ENCODE data around the gene NDUFS6.

The NDUFS6 gene

DNA sequence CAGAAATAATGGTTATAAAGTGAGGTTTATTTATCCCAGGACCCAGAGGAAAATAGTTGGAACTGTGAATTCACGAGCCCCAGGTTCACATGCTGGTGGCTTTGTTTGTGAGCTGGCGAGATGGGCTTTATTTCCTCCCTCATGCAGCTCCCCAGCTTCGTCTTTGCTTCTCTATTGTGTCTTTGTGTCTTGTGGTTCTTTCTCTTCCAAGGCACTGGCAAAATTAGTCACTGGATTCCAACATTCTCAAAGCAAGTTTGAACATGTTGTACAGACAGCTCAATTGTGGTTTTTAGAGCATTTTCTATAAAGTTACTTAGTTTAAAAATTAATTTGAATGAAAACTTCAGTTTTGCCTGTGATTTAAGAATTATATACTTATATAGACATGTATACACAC is 7.2 kb downstream of the NDUFS6 start:
- no peak for DNase-seq
- Histone ChIP-seq H3K14ac (ENCODE audit: low read length) (no peak overlapping the region), H2BK5ac (ENCODE audit: low read depth, low read length, poor library complexity) (no peak overlapping the region), H3K36me3 (ENCODE audit: control insufficient read depth in 1 of 2, insufficient read depth in 2 of 2, low read length in 2 of 2) (peaks cover 56 to 64% of the 10 kb centered on the region in 2 experiments), H3K4ac (ENCODE audit: low read depth, low read length) (no peak overlapping the region), H3K27me3 (ENCODE audit: insufficient read depth, low read length) (no peaks in the 10 kb centered on the region), H4K8ac (ENCODE audit: low read depth, low read length) (no peak overlapping the region), H3K9me3 (ENCODE audit: insufficient read depth, low read depth, low read length) (peaks cover 4% of the 10 kb centered on the region), H3K4me1 (ENCODE audit: control insufficient read depth in 1 of 2, insufficient read depth in 2 of 2, low read length in 2 of 2) (peaks cover 0 to 4% of the 10 kb centered on the region in 2 experiments), H3K4me2 (ENCODE audit: low read length) (no peak overlapping the region), H3K79me1 (ENCODE audit: low read length) (no peaks in the 10 kb centered on the region), H2BK12ac (ENCODE audit: low read length) (no peak overlapping the region), H3K27ac (ENCODE audit: low read depth, low read length) (peak overlapping the region; percentile 18), H2AK5ac (ENCODE audit: low read length) (no peak overlapping the region), H3K9ac (ENCODE audit: low read length) (no peak overlapping the region), H3K79me2 (ENCODE audit: control insufficient read depth, insufficient read depth, low read length, poor library complexity) (peaks cover 2% of the 10 kb centered on the region), H3K18ac (ENCODE audit: low read length) (no peak overlapping the region), H2BK120ac (ENCODE audit: insufficient read depth, low read length, poor library complexity) (no peak overlapping the region), H3K23ac (ENCODE audit: low read length) (no peak overlapping the region), H3K4me3 (ENCODE audit: low read depth, low read length) (no peak overlapping the region), H4K91ac (ENCODE audit: low read depth, low read length) (no peak overlapping the region), H2AFZ (ENCODE audit: insufficient read depth, low read length, poor library complexity) (no peak overlapping the region), H4K12ac (ENCODE audit: low read depth, low read length) (no peak overlapping the region)
- no CpG with 5 or more reads among the region's 3 CpGs for whole genome bisulfite sequencing (ENCODE audit: extremely low coverage, insufficient coverage, insufficient read length)

DNA sequence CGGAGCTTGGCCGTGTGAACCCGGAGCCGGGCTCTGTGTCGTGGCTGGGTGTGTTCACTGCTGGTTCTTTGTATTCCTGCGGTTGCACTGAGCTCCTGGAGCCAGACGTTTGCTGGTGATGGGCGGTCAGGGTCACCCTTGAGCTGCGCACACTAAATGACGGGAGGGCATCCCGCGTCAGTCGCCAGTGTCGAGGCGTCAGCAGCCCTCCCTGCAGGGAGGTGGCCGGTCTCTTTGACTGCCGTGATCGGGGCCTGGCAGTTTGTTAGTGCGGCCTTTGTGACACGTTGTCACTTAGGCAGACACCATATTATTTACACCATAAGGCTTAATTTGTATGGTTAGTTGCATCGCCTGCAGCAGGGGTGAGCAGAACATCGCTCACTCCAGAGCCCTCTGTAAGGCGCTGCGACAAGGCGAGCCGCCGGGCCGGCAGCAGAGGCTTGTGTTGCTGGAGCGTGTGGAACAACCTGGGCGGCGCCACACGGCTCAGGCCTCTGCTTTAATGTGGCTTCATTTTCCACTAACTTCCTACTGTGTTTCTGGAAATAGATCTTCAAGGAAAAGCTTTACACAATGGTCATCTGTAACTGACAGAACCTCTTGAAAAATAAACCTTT is 8.3 kb downstream of the NDUFS6 start:
- Histone ChIP-seq H3K4ac (ENCODE audit: low read depth, low read length) (peak overlapping the region; percentile 63), H4K91ac (ENCODE audit: low read depth, low read length) (peak overlapping the region; percentile 32), H2BK12ac (ENCODE audit: low read length) (peak overlapping the region; percentile 2), H3K9ac (ENCODE audit: low read length) (no peak overlapping the region), H3K14ac (ENCODE audit: low read length) (peak overlapping the region; percentile 29), H3K23ac (ENCODE audit: low read length) (no peak overlapping the region), H2BK5ac (ENCODE audit: low read depth, low read length, poor library complexity) (no peak overlapping the region), H3K4me2 (ENCODE audit: low read length) (no peak overlapping the region), H3K36me3 (ENCODE audit: control insufficient read depth in 1 of 2, insufficient read depth in 2 of 2, low read length in 2 of 2) (peaks cover 55 to 64% of the 10 kb centered on the region in 2 experiments), H4K8ac (ENCODE audit: low read depth, low read length) (no peak overlapping the region), H2AFZ (ENCODE audit: insufficient read depth, low read length, poor library complexity) (no peak overlapping the region), H3K9me3 (ENCODE audit: insufficient read depth, low read depth, low read length) (peaks cover 2% of the 10 kb centered on the region), H3K79me1 (ENCODE audit: low read length) (no peaks in the 10 kb centered on the region), H4K12ac (ENCODE audit: low read depth, low read length) (peak overlapping the region; percentile 72), H3K18ac (ENCODE audit: low read length) (no peak overlapping the region), H2AK5ac (ENCODE audit: low read length) (no peak overlapping the region), H3K4me1 (ENCODE audit: control insufficient read depth in 1 of 2, insufficient read depth in 2 of 2, low read length in 2 of 2) (peaks cover 0 to 4% of the 10 kb centered on the region in 2 experiments), H3K27me3 (ENCODE audit: insufficient read depth, low read length) (no peaks in the 10 kb centered on the region), H2BK120ac (ENCODE audit: insufficient read depth, low read length, poor library complexity) (peak overlapping the region; percentile 55), H3K79me2 (ENCODE audit: control insufficient read depth, insufficient read depth, low read length, poor library complexity) (peaks cover 2% of the 10 kb centered on the region), H3K27ac (ENCODE audit: low read depth, low read length) (no peak overlapping the region), H3K4me3 (ENCODE audit: low read depth, low read length) (no peak overlapping the region)
- no peak for DNase-seq
- no CpG with 5 or more reads among the region's 32 CpGs for WGBS (ENCODE audit: extremely low coverage, insufficient coverage, insufficient read length)

DNA sequence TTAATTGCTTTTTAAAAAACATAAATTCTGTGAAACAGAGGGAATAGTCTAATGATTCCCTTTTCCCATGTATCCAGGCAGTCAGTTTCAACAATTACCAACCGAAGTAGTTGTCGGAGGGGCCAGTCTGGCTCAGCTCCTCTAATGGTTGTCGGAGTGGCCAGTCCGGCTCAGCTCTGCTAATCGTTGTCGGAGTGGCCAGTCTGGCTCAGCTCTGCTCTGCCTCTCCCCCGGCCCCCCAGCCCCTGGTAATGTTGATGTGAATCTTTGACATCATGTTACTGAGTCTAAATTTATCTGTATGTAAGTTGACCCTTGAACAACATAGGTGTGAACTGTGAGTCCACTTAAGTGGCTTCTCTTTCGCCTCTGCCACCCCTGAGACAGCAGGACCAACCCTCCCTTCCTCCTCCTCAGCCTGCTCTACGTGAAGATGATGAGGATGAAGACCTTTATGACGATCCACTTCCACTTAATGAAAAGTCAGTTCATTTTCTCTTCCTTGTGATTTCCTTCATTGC is 9.4 kb downstream of the NDUFS6 start:
- Histone ChIP-seq H4K12ac (ENCODE audit: low read depth, low read length) (no peak overlapping the region), H3K14ac (ENCODE audit: low read length) (no peak overlapping the region), H3K79me1 (ENCODE audit: low read length) (no peaks in the 10 kb centered on the region), H3K4me2 (ENCODE audit: low read length) (no peak overlapping the region), H2BK120ac (ENCODE audit: insufficient read depth, low read length, poor library complexity) (no peak overlapping the region), H3K9me3 (ENCODE audit: insufficient read depth, low read depth, low read length) (peaks cover 2% of the 10 kb centered on the region), H2BK5ac (ENCODE audit: low read depth, low read length, poor library complexity) (no peak overlapping the region), H3K27ac (ENCODE audit: low read depth, low read length) (no peak overlapping the region), H3K9ac (ENCODE audit: low read length) (no peak overlapping the region), H3K23ac (ENCODE audit: low read length) (no peak overlapping the region), H3K4ac (ENCODE audit: low read depth, low read length) (no peak overlapping the region), H3K79me2 (ENCODE audit: control insufficient read depth, insufficient read depth, low read length, poor library complexity) (peaks cover 2% of the 10 kb centered on the region), H2BK12ac (ENCODE audit: low read length) (no peak overlapping the region), H3K18ac (ENCODE audit: low read length) (no peak overlapping the region), H3K4me1 (ENCODE audit: control insufficient read depth in 1 of 2, insufficient read depth in 2 of 2, low read length in 2 of 2) (peaks cover 0 to 4% of the 10 kb centered on the region in 2 experiments), H3K36me3 (ENCODE audit: control insufficient read depth in 1 of 2, insufficient read depth in 2 of 2, low read length in 2 of 2) (peaks cover 57 to 63% of the 10 kb centered on the region in 2 experiments), H3K27me3 (ENCODE audit: insufficient read depth, low read length) (no peaks in the 10 kb centered on the region), H3K4me3 (ENCODE audit: low read depth, low read length) (no peak overlapping the region), H4K91ac (ENCODE audit: low read depth, low read length) (no peak overlapping the region), H4K8ac (ENCODE audit: low read depth, low read length) (no peak overlapping the region), H2AFZ (ENCODE audit: insufficient read depth, low read length, poor library complexity) (no peak overlapping the region), H2AK5ac (ENCODE audit: low read length) (no peak overlapping the region)
- WGBS (ENCODE audit: extremely low coverage, insufficient coverage, insufficient read length) = no CpG with 5 or more reads among the region's 10 CpGs
- no peak for DNase-seq

DNA sequence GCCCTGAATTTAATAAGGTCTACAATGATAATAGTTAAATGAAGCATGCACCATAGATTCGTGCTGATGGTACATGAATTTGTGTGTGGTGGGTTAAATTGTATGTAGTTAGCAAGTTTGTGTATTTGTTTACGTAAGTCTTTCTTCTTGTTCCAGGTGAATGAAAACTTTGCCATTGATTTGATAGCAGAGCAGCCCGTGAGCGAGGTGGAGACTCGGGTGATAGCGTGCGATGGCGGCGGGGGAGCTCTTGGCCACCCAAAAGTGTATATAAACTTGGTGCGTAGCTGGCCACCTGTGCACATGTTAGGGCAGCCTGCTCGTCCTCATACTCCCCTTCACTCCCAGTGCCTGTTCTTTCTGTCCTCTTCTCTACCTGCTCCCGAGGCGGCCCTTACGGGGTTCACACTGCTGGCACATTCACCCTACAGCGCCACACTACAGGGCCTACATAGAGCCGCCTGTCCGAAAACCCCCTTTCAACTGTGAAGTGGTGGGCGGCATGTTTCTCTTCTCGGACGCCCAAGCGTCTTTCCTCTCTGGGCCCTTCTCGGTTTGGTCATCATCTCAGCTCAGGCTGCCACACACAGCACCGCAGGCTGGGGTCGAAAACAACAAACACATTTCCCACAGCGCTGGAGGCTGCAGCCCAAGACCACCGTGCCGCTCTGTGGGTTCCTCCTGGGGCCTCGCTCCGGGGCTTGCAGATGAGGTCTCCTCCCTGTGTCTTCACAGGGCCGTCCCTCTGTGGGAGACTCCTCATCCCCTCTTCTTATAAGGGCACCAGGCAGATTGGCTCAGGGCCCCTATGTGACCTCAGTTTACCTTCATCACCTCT is 13.2 kb downstream of the NDUFS6 start:
- Histone ChIP-seq H2BK5ac (ENCODE audit: low read depth, low read length, poor library complexity) (no peak overlapping the region), H2BK120ac (ENCODE audit: insufficient read depth, low read length, poor library complexity) (no peak overlapping the region), H3K18ac (ENCODE audit: low read length) (no peak overlapping the region), H3K4me3 (ENCODE audit: low read depth, low read length) (no peak overlapping the region), H4K8ac (ENCODE audit: low read depth, low read length) (no peak overlapping the region), H3K27ac (ENCODE audit: low read depth, low read length) (no peak overlapping the region), H3K9ac (ENCODE audit: low read length) (no peak overlapping the region), H4K12ac (ENCODE audit: low read depth, low read length) (no peak overlapping the region), H3K79me2 (ENCODE audit: control insufficient read depth, insufficient read depth, low read length, poor library complexity) (no peaks in the 10 kb centered on the region), H3K79me1 (ENCODE audit: low read length) (no peaks in the 10 kb centered on the region), H3K36me3 (ENCODE audit: control insufficient read depth in 1 of 2, insufficient read depth in 2 of 2, low read length in 2 of 2) (peaks cover 48 to 53% of the 10 kb centered on the region in 2 experiments), H2AFZ (ENCODE audit: insufficient read depth, low read length, poor library complexity) (no peak overlapping the region), H3K4me2 (ENCODE audit: low read length) (no peak overlapping the region), H3K4ac (ENCODE audit: low read depth, low read length) (no peak overlapping the region), H4K91ac (ENCODE audit: low read depth, low read length) (no peak overlapping the region), H3K4me1 (ENCODE audit: control insufficient read depth in 1 of 2, insufficient read depth in 2 of 2, low read length in 2 of 2) (no peaks in the 10 kb centered on the region), H3K9me3 (ENCODE audit: insufficient read depth, low read depth, low read length) (no peaks in the 10 kb centered on the region), H3K27me3 (ENCODE audit: insufficient read depth, low read length) (no peaks in the 10 kb centered on the region), H3K14ac (ENCODE audit: low read length) (no peak overlapping the region), H2AK5ac (ENCODE audit: low read length) (no peak overlapping the region), H3K23ac (ENCODE audit: low read length) (no peak overlapping the region), H2BK12ac (ENCODE audit: low read length) (no peak overlapping the region)
- no CpG with 5 or more reads among the region's 30 CpGs for WGBS (ENCODE audit: extremely low coverage, insufficient coverage, insufficient read length)
- DNase-seq = no peak
